BJ (cell line): Measurements from ENCODE around the gene CIB4. TPM values are rescaled to one million over a fixed set of nuclear protein-coding genes. Genes with fewer than 3 reads are reported as not detected.
"Not testable (repeated sequence)": the region's sequence is repeated elsewhere in the genome, so short reads cannot be mapped to it uniquely, and the experiment has no call there.

Experiments used
- CTCF ChIA-PET: fragments of 350-600 bp; formaldehyde crosslinking; extraction: SDS; loops from one replicate; lab custom pipeline; 2021; ENCODE audit warnings: antibody characterized with exemption, inconsistent platforms; lab: Yijun Ruan, JAX
- POLR2A ChIA-PET: fragments of 300-600 bp; sonication (Branson Sonifier 250); formaldehyde crosslinking; extraction: SDS; loops from one replicate; lab custom pipeline; 2021; ENCODE audit warnings: antibody characterized with exemption; lab: Charles Lee
- DNase-seq: peaks from one replicate; pipeline ENCODE4 v3.0.0-alpha.2; 2011; ENCODE audit warnings: low read depth
- H3K27me3 ChIP-seq: 2 replicates; pipeline ENCODE4 v1.6.0; 2011; ENCODE audit warnings: low read length; ENCODE audit not compliant: control insufficient read depth, insufficient read depth
- H3K36me3 ChIP-seq: 2 replicates; pipeline ENCODE4 v1.5.1; 2011; ENCODE audit warnings: low read length; ENCODE audit not compliant: control insufficient read depth, insufficient read depth
- H3K4me3 ChIP-seq: 2 replicates; pipeline ENCODE4 v1.5.1; 2011; ENCODE audit warnings: low read depth, mild to moderate bottlenecking, control low read depth, low read length
- CTCF ChIP-seq: IDR thresholded peaks from 2 replicates; pipeline ENCODE4 v1.5.1; 2011; ENCODE audit warnings: low read depth, mild to moderate bottlenecking, control low read depth, inconsistent platforms, low read length, moderate library complexity; ENCODE audit not compliant: insufficient read depth
- polyA plus RNA-seq: library from polyadenylated mRNA; depleted of rRNA; stranded (reverse); fragments of >200 nt; gene quantifications from 2 replicates; pipeline ENCODE4 v1.2.3, GENCODE V29; 2011

The CIB4 gene
- polyA plus RNA-seq, 1 experiment, result not detected

- no peak for DNase-seq
- ChIA-PET POLR2A (no interaction called here), CTCF (interaction anchor here (1.1 to 2.3 kb wide), 2 partner anchors 10 to 11 kb away, joined by 3 to 8 read pairs; no protein-coding TSS in a partner anchor)
- TF ChIP-seq CTCF, result no peak
- Histone ChIP-seq H3K36me3 (no peaks in the 10 kb centered on the region), H3K27me3 (peaks cover 19% of the 10 kb centered on the region), H3K4me3 (no peak overlapping the region)
Observed at GRCh38 chr2:26668856-26669750, 27.9 kb upstream of the CIB4 start.

GRCh38 chr2:26668041-26668440 lies 26.9 kb upstream of the CIB4 start:
- Histone ChIP-seq H3K36me3 (no peaks in the 10 kb centered on the region), H3K4me3 (no peak overlapping the region), H3K27me3 (peaks cover 15% of the 10 kb centered on the region)
- CTCF ChIA-PET, result interaction anchor here (1.1 to 2.3 kb wide), 2 partner anchors 10 to 11 kb away, joined by 3 to 8 read pairs; no protein-coding TSS in a partner anchor
- POLR2A ChIA-PET, result no interaction called here
- no peak for DNase-seq
- TF ChIP-seq CTCF, result no peak

GRCh38 chr2:26666671-26667070 lies 25.5 kb upstream of the CIB4 start:
- TF ChIP-seq CTCF, result no peak
- no peak for DNase-seq
- H3K36me3 ChIP-seq, result no peaks in the 10 kb centered on the region
- H3K27me3 ChIP-seq, result peaks cover 4% of the 10 kb centered on the region; the same call in 1 of the 2 replicates
- no peak overlapping the region for H3K4me3 ChIP-seq
- POLR2A ChIA-PET, result no interaction called here
- CTCF ChIA-PET, result interaction anchor here (1.0 kb wide), 1 partner anchor 61 kb away, joined by 3 read pairs; no protein-coding TSS in a partner anchor

GRCh38 chr2:26665296-26665695 lies 24.1 kb upstream of the CIB4 start:
- H3K27me3 ChIP-seq, H3K36me3 ChIP-seq, POLR2A ChIA-PET, CTCF ChIA-PET, H3K4me3 ChIP-seq, DNase-seq: not testable (repeated sequence)

GRCh38 chr2:26660363-26660962 lies 19.3 kb upstream of the CIB4 start:
- DNase-seq, result no peak
- ChIA-PET POLR2A (no interaction called here), CTCF (interaction anchor here (1.0 to 2.0 kb wide), 4 partner anchors 17 to 54 kb away, joined by 3 to 7 read pairs (median 5); no protein-coding TSS in a partner anchor)
- Histone ChIP-seq H3K36me3 (no peaks in the 10 kb centered on the region), H3K4me3 (no peak overlapping the region), H3K27me3 (no peaks in the 10 kb centered on the region; the same call in 1 of the 2 replicates)
- no peak for TF ChIP-seq CTCF
